Upper lobe of right lung (tissue), 1 donor: ENCODE measurements around the gene ZG16B. TPM values are rescaled to one million over a fixed set of nuclear protein-coding genes. Genes with fewer than 3 reads are reported as not detected.
A peak's percentile ranks its signal among the peaks of the same experiment; 100 is the strongest.

Experiments
- ATAC-seq: fragments of 200-7000 bp; cut with Tn5 transposase; one replicate; pipeline ENCODE4 v1.9.1; 2020; ENCODE audit warnings: mild to moderate bottlenecking, moderate library complexity
- DNase-seq: peaks from one replicate; pipeline ENCODE4 v3.0.0-alpha.2; 2020
- H3K27ac ChIP-seq: fragments of 200-600 bp; one replicate; pipeline ENCODE4 v1.8.0; 2022
- H3K27me3 ChIP-seq: fragments of 200-600 bp; one replicate; pipeline ENCODE4 v1.8.0; 2022; ENCODE audit warnings: mild to moderate bottlenecking
- H3K36me3 ChIP-seq: fragments of 200-600 bp; one replicate; pipeline ENCODE4 v1.8.0; 2022
- H3K4me1 ChIP-seq: fragments of 200-600 bp; one replicate; pipeline ENCODE4 v1.8.0; 2022
- H3K4me3 ChIP-seq: fragments of 200-600 bp; one replicate; pipeline ENCODE4 v1.8.0; 2022; ENCODE audit warnings: mild to moderate bottlenecking
- H3K9me3 ChIP-seq: fragments of 200-600 bp; one replicate; pipeline ENCODE4 v1.8.0; 2022
- CTCF ChIP-seq: fragments of 200-600 bp; IDR thresholded peaks from one replicate; pipeline ENCODE4 v1.8.0; 2022; ENCODE audit warnings: antibody characterized with exemption
- intact Hi-C: fragments of 100-400 bp; cut with DNase I; formaldehyde crosslinking; loops from one replicate; pipeline ENCODE4 v1.11.0; 2022
- total RNA-seq: library from RNA; stranded (reverse); fragmentation: NEBNext Ultra II Directional; extraction: Animal tissue kit (Norgen Biotek cat#: 25700); gene quantifications from one replicate; pipeline ENCODE4 v1.2.1, GENCODE V29; 2021
- donor health status: DM: no; HTN: yes; CAD: no; lungs with severe emphysema.

Gene ZG16B
- total RNA-seq, 1 donor from 2014 or later: not detected

DNA sequence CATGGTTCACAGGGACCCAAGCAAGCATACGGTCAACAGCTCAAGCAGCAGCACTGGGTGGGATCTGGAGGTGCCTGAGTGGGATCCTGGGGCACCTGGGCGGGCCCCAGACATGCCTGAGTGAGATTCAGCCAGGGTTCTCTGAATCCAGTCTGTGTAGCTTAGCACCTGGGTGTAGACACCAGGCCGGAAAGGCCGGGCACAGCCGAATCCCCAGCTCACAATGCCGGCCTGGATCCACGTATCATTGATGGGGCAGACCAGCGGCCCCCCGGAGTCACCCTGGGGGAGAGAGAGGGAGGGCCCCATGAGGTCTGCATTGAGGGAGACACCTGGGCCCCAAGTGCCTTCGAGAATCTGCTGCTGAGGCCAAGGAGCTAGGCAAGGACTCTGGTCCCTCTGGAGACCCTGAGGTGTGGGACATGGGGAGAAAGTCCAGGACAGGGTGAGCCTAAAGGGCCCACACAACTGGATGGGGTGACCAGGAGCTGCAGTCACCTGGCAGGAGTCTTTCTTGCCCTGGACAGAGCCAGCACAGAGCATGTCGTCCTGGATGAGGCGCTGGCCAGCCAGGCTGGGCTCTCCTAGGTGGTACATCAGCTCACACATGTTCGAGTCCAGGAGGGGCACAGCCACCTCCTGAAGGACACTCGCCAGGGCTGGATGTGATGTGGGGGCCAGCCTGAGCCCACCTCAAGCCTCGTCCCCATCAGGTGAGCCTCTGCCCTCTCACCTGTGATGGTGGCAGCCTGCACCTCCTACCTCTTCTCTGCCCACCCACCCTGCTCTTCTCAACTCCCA is 9.7 kb downstream of the ZG16B start:
- H3K36me3 ChIP-seq: no peaks in the 10 kb centered on the region
- peaks cover 3% of the 10 kb centered on the region for H3K27me3 ChIP-seq
- ATAC-seq (no peak), DNase-seq (peak; percentile 55)
- no peak for TF ChIP-seq CTCF
- intact Hi-C loops: no loop called here
- H3K27ac ChIP-seq: no peak overlapping the region
- H3K4me3 ChIP-seq: no peak overlapping the region
- peaks cover 8% of the 10 kb centered on the region for H3K4me1 ChIP-seq
- H3K9me3 ChIP-seq: no peaks in the 10 kb centered on the region

GRCh38 chr16:2840914-2841313 is 10.8 kb downstream of the ZG16B start:
- H3K9me3 ChIP-seq: no peaks in the 10 kb centered on the region
- no peaks in the 10 kb centered on the region for H3K36me3 ChIP-seq
- no peak for ATAC-seq

DNA sequence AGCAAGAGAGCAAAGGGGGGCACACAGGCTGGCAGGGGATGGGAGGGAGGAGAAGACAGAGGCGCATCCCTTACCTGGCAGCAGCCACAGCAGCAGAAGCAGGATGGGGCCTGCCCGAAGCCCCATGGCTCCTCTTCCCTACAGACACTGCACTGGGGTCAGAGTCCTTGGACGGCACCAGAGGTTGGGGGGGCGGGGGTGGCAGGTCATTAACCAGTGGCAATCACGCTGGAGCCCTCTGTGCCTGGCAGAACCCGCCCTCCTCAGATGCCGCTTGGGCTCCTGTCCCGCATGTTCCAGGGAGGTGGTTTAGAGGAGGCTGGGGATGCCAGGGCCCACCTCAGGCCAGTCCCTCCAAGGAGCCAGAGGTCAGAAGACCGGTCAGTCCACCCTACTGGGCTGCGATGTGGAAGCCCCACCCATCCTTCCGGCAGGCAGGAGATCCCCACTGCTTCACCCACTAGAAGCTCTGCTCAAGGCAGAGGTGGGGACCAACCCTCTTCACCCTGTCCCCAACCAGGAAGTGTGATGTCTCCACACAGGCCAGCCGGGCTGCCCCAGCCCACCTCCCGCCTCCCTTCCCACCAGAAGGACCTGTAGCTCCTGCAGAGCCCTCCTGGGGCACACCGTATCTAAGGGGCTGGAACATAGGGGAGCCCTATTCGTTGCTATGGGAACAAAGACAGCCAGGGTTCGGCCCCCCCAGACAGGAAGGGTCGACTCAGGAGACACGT is 11.7 kb downstream of the ZG16B start:
- H3K4me3 ChIP-seq: no peak overlapping the region
- TF ChIP-seq CTCF: no peak
- H3K27me3 ChIP-seq: peaks cover 3% of the 10 kb centered on the region
- intact Hi-C loops: no loop called here
- H3K27ac ChIP-seq: peak overlapping the region; percentile 24
- H3K4me1 ChIP-seq: peaks cover 8% of the 10 kb centered on the region
- DNase-seq (peak; percentile 57), ATAC-seq (no peak)
- no peaks in the 10 kb centered on the region for H3K36me3 ChIP-seq
- no peaks in the 10 kb centered on the region for H3K9me3 ChIP-seq

More at GRCh38 chr16:2840914-2841313, 10.8 kb downstream of the ZG16B start:
- TF ChIP-seq CTCF: no peak
- intact Hi-C loops: no loop called here
- Histone ChIP-seq H3K27ac (no peak overlapping the region), H3K4me3 (no peak overlapping the region), H3K4me1 (peaks cover 8% of the 10 kb centered on the region), H3K27me3 (peaks cover 3% of the 10 kb centered on the region)
- DNase-seq: peak; percentile 38

DNA sequence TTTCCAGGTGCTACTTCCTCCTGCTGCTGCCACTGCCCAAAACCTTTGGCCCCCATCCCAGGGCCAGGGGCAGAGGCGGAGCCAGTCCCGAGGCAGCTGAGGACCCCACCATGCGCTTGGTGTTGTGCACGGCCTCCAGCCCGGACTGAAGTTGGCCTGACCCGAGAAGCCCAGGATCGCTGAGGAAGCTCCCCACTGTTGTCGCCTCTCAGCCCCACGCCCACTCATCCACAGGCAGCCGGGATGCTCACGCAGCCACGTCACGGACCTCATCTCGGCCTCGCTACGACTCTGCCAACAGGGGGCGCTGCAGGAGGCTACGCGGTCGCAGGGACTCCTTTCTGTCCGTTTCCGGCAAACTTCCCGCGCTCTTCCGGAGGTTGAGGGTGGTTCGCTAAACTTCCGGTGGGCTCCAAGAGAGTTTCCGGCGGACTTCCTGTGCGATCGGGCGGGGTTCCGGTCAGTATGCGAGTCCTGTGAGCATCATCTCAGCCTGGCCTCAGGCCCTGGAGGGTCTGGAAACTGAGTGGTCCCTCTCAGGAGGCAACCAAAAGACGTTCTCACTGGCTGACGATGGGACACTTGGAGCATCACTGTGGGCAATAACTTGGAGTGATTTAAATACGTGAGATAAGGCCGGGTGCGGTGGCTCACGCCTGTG is 12.4 kb downstream of the ZG16B start:
- Histone ChIP-seq H3K27me3 (peaks cover 3% of the 10 kb centered on the region), H3K27ac (peak overlapping the region; percentile 24), H3K4me3 (peak overlapping the region; percentile 3), H3K9me3 (no peaks in the 10 kb centered on the region), H3K4me1 (peaks cover 8% of the 10 kb centered on the region), H3K36me3 (no peaks in the 10 kb centered on the region)
- ATAC-seq (peak; percentile 58), DNase-seq (peak; percentile 80)
- intact Hi-C loops: no loop called here
- TF ChIP-seq CTCF: peak; percentile 57

DNA sequence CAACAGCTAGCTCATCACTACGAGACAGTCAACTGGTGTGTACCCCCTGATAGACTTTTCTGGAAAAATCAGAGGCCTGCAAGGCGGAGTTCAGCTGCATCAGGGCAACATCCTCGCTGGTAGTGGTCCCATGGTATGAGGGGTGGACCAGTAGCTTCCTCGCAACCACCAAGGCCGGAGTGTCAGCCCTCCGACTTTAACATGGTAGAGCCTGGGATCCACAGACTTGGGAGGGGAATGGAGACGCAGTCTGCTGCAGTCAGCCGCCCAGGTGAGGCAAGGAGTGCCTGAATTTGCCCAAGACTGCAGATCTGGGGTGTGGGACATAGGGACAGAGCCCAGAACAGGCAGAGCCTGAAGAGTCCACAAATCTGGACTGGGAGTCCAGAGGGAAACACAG is 13.4 kb downstream of the ZG16B start:
- no peak for ATAC-seq
- H3K9me3 ChIP-seq: no peaks in the 10 kb centered on the region
- no peak for TF ChIP-seq CTCF
- H3K4me1 ChIP-seq: peaks cover 8% of the 10 kb centered on the region
- no peak for DNase-seq
- intact Hi-C loops: no loop called here
- no peak overlapping the region for H3K4me3 ChIP-seq
- H3K36me3 ChIP-seq: no peaks in the 10 kb centered on the region
- no peak overlapping the region for H3K27ac ChIP-seq
- H3K27me3 ChIP-seq: peaks cover 3% of the 10 kb centered on the region
